GM19023 (cell line): ENCODE data around the gene CHSY1.
"Not testable (repeated sequence)": the region's sequence is repeated elsewhere in the genome, so short reads cannot be mapped to it uniquely, and the experiment has no call there.

ENCODE experiments used
- ATAC-seq: cut with Tn5 transposase; IDR thresholded peaks from one replicate; pipeline ENCODE4 v1.9.1; 2021; ENCODE audit warnings: mild to moderate bottlenecking, moderate library complexity; ENCODE audit not compliant: unreplicated experiment

CHSY1 gene

GRCh38 chr15:101138913-101139880 is 112.7 kb downstream of the CHSY1 start:
- peak; percentile 59 for ATAC-seq

GRCh38 chr15:101138086-101138660 is 113.7 kb downstream of the CHSY1 start:
- ATAC-seq, result no peak

DNA sequence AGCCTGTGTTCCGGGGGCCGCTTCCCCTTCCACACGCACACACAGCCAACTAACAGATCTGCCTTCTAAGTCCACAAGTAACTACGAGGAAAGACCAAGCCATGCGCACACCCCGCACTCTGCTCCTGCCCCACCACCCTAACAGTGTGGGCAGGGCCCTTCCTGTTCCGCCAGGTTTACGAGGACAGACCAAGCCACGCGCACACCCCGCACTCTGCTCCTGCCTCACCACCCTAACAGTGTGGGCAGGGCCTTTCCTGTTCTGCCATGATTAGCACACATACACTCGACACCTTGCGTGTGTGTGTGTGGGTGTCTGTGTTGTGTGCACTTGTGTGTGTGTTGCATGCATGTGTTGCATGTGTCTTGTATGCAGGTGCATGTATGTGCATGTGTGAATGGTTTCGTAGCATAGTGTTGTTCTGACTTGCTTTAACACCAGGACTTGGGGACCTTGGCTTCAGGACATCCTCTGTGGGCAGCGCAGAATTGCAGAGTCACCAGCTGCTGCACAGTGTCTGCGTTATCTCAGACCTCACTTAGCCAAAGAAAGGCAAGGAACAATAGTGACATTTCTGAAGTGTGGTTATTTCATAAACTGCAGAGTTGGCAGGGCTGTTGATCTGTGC is 114.4 kb downstream of the CHSY1 start:
- no peak for ATAC-seq

DNA sequence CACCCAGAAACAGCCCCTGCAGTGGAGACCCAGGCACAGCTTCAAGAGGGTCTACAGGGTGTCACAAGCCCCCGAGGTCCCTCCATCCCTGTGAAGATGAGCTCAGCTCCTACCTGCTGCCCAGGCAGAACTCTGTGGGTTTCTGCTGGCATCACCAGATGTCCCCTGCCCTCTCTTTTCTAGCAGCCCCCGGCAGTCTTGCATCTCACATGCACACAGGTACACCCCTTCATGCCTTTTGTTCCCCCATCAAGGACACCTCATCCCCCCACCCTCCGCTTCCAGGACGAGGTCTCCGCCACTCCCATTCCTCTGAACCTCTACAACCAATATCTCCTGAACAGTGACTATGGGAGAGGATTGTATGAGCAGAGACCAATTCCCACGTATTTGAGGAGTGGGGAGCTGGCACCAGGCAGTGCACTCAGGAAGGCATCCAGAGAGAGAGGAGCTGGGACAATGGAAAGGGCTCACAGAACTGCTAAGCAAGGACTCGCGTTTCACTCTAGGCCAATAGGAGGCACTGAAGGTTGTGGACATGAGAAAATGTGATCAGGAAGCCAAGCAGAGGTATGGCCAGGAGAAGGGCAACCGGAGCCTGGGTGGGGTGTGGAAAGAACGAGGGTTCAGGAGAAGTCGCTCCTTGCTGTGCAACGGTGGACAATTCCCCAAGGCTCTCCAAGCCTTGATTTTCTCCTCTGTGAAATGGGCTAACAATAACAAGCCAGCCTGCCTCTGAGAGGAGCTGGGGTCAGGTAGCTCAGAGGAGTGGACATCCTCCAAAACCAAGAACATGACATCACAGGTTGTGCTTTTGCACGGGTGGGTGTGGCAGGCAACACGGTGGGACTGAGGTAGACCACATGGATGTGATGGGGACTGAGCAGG is 115.2 kb downstream of the CHSY1 start:
- no peak for ATAC-seq

DNA sequence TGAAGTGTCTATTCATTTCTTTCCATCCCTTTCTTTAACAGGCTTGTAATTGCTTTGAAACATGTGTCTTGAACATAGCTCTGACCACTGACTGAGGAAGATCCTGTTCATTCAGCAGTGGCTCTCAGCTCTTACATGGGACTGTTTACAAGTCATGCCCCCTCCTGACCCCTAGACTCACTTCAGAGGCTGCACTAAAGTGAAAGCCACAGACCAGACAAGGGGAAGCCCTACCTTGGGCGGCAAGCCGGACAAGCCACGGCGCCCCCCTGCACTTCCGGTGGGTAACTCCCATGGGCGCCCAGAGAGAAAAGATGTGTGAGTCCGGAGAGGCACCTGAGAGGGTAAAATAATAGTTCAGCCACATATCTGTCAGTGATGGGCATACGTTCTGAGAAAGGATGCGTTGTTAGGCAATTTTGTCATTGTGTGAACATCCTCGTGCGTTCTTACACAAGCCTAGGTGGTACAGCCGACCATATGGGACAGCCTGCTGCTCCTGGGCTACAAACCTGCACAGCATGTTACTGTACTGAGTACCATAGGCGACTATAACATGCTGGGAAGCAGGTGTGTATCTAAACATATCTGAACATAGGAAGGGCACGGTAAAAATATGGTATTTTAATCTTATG is 116.2 kb downstream of the CHSY1 start:
- ATAC-seq, result peak; percentile 66

DNA sequence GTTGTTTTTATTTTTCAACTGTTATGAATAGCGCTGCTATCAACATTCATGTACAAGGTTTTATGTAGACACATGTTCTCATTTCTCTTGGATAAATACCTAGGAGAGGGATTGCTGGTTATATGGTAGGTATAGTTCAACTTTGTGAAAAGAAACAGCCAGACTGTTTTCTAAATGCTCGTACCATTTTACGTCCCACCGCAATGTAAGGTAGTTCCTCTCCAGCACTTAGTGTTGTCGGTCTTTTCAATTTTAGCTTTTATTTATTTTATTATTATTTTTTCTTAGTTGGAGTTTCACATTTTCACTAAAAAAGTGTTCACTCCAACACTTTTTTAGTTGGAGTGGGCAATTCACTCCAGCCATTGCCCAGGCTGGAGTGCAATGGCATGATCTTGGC is 117.1 kb downstream of the CHSY1 start:
- ATAC-seq, result no peak

DNA sequence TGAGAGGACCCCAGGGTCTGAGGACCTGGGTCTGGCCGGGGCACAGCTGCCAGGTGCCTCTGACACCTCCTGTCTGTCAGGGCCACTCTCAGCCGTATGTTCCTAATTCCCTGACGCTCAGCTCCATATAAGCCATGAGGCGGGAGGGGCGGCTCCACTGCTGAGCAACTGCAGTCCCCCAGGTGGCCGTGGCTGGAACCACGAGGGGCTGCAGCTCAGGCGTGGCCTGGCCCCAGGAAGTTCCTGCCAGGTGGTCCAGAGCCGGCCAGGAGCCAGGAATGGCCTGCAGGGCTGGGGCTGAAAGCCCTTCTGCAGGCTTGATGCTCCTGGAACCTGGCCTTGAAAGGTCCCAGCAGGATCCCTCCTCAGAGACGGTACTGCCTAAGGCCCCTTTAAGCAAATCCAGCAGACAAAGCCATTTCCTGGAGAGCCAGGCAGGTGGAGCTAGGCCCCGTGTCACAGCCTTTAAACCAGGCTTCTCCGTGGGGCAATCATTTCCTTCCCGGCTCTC is 118.0 kb downstream of the CHSY1 start:
- no peak for ATAC-seq

- ATAC-seq, result no peak
Measured at GRCh38 chr15:101133181-101133460, 118.7 kb downstream of the CHSY1 start.

DNA sequence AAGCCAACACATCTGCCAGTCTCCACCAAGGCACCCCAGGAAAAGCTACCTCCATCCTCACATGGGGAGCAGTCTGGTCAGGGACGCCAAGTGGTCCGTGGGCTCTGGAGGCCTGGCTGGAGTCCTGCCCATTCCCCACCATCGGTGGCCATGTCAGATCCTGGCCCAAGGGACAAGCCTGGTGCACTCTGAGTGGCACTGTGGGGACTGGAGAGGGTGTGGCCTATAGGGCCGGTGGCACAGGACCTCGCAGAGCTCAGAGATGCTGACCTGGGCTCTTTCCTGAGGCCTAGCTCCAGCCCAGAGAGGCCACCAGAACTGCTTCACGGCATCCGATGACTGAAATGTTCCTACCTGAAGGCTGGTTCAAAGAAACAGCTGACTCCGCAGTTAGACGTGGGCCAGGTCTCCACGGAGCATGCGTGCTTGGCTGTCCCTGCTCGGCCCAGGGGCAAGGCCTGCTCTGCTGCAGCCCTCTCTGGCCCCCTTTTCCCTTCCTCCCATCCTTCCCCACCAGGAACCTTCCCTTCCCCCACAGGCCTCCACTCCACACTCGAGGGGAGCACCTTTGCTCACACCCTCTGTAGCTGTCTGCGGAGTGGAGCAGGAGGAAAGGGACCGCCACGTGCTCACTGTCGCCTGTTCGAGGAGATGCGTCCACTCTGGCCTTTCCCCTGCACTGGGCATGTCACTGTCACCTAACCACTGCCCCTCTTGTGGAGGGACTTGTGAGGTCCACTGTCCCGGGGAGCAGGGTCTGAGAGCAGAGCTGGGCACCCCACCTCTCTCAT is 119.3 kb downstream of the CHSY1 start:
- no peak for ATAC-seq

DNA sequence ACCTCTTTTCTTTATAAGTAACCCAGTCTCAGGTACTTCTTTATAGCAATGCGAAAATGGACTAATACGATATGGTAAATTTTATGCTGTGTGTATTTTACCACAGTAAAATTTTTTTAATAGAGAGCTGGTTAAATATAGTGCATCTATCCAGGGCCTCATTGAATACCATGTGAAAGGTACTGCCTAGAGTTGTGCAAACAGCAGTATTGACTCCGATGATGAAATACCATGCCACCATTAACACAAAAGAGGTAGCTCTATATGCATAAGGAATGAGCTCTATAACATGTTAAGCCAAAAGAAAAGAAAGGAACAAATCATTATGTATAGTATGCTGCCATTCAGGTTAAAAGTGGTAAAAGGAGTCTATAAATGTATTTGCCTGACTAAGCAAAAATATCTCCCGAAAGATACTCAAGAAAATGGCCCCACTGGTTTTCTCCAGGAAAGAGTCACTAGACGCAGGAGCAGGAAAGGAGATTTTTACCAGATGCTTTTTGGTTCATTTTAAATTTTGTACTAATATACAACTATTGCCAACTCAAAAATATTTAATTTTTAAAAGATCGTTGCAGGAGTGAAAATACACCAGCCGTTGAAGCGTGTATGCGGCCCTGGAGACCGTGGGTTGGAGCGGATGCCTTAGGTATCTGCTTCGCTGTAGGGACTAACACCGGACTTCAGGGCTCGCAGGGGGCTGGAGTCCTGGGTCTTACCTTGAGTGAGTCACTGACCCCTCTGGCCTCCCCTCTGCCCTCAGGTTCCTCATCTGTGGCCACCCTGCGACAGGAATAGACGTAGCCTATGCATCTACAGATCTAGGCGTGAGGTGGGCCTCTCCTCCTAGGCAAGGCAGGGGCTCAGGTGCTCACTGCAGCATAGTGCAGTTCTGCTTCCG is 120.1 kb downstream of the CHSY1 start:
- no peak for ATAC-seq

DNA sequence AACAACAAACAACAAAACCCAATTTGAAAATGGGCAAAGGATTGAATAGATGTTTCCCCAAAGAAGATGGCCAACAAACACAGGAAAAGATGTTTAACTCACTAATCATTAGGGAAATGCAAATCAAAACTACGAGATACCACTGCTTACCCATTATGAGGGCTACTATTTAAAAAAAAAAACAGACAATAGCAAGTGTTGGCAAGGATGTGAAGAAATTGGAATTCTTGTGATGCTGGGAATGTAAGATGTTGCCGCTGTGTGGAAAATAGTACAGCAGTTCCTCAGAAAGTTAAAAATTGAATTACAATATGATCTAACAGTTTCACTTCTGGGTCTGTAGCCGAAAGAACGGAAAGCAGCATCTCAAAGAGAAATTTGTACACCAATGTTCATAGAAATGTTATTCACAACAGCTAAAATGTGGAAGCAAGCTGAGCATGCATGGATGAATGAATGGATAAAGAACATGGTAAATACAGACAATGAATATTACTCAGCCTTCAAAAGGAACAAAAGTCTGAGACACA is 121.9 kb downstream of the CHSY1 start:
- no peak for ATAC-seq

GRCh38 chr15:101128221-101129015 is 123.4 kb downstream of the CHSY1 start:
- no peak for ATAC-seq

- peak; percentile 63 for ATAC-seq
Measured at GRCh38 chr15:101127506-101128076, 124.3 kb downstream of the CHSY1 start.

- peak; percentile 41 for ATAC-seq
Measured at GRCh38 chr15:101126618-101127505, 125.0 kb downstream of the CHSY1 start.

- not testable (repeated sequence) for ATAC-seq
Measured at GRCh38 chr15:101125881-101126428, 125.9 kb downstream of the CHSY1 start.
